ENCODE results near the gene MYO9A.
A peak's percentile ranks its signal among the peaks of the same experiment; 100 is the strongest.

MYO9A gene

DNA sequence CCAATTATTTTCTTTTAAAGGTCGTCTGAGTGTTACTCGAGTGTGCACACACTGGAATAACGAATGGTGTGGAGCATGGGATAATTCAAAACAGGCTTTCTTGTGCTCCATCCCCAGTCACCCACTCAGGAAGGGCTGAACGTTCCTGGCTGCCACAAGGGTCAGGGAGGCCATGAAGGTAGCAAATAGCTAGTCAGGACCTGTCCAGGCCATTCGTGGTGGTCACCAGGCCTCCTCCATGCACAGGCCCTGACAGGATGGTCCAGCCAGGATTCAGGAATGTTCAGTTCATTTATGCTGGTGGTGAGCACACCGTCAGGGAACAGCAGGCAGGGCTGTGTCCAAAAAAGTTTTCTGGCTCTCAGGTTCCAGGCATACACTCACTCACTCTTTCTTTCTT lies 319.3 kb downstream of the MYO9A start:
- no peak overlapping the region for H3K4me3 ChIP-seq (ENCODE audit: low read depth, low read length)
- no peak for DNase-seq (ENCODE audit: low read depth, low spot score)
- TF ChIP-seq, protein P1, sequence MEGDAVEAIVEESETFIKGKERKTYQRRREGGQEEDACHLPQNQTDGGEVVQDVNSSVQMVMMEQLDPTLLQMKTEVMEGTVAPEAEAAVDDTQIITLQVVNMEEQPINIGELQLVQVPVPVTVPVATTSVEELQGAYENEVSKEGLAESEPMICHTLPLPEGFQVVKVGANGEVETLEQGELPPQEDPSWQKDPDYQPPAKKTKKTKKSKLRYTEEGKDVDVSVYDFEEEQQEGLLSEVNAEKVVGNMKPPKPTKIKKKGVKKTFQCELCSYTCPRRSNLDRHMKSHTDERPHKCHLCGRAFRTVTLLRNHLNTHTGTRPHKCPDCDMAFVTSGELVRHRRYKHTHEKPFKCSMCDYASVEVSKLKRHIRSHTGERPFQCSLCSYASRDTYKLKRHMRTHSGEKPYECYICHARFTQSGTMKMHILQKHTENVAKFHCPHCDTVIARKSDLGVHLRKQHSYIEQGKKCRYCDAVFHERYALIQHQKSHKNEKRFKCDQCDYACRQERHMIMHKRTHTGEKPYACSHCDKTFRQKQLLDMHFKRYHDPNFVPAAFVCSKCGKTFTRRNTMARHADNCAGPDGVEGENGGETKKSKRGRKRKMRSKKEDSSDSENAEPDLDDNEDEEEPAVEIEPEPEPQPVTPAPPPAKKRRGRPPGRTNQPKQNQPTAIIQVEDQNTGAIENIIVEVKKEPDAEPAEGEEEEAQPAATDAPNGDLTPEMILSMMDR (IDR thresholded peaks at IDR 0.05; ENCODE audit: low read depth, low read length) = no peak
- in situ Hi-C loops (cut with HindIII; ENCODE audit: low sequenced_read_pairs) = no loop called here

DNA sequence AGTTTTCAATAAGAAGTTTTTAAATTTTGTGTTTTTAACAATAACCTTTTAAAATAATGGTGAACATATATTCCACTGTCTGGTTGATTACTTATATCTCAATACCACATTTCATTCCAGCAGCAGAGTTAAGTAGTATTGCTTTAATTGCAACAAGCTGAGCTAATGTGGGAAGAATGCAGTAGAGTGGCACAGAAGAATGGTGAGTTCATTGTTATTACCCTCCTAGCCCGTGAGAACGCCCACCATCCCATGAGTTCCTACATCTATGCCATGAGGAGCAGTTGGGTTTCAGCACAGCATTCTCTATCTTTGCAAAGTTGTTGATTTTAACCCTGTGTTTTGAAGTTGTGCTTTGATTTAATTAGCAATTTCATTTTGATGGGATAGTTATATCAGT lies 325.4 kb downstream of the MYO9A start:
- TF ChIP-seq, protein P1 (IDR thresholded peaks at IDR 0.05; ENCODE audit: low read depth, low read length) = no peak
- peak; percentile 57 for DNase-seq (ENCODE audit: low read depth, low spot score)
- in situ Hi-C loops (cut with HindIII; ENCODE audit: low sequenced_read_pairs) = no loop called here
- H3K4me3 ChIP-seq (ENCODE audit: low read depth, low read length) = no peak overlapping the region

DNA sequence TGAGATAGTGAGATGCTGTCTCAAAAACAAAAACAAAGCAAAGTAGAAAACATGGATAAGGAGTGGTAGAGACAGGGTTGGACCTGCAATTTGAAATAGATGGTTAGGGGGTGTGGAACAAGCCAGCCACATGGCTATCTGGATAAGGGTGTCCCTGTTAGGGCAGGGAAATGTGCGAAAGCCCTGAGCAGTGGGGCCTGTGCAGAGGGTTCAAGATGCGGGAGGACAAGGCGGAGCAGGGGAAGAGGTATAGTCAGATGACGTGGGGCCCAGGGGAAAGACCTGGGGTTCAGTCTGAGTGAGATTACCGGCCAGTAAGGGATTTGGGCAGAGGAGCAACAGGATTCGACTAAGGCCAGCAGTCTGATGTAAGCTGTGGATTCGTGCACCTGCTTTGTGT lies 326.0 kb downstream of the MYO9A start:
- no peak for DNase-seq (ENCODE audit: low read depth, low spot score)
- H3K4me3 ChIP-seq (ENCODE audit: low read depth, low read length) = no peak overlapping the region
- TF ChIP-seq, protein P1 (IDR thresholded peaks at IDR 0.05; ENCODE audit: low read depth, low read length) = no peak
- in situ Hi-C loops (cut with HindIII; ENCODE audit: low sequenced_read_pairs) = no loop called here

DNA sequence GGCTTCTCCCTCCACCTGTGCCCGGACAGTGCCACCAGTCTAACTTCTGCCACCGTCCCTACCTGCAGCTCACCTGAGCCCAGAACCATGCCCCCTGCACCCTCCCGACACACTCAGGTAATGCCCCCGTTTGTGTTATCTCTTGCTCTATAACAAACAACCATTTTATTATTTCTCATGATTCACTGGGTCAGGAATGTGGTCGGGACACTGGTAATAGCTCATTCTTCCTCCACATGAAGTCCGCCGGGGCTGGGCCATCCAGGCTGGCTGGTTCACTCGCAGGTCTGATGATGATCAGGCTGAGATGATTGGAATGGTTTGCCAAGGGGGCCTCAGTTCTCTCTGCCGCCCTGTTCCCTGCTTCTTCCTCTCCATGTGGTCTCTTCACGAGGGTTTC lies 327.9 kb downstream of the MYO9A start:
- no peak overlapping the region for H3K4me3 ChIP-seq (ENCODE audit: low read depth, low read length)
- in situ Hi-C loops (cut with HindIII; ENCODE audit: low sequenced_read_pairs) = no loop called here
- DNase-seq (ENCODE audit: low read depth, low spot score) = peak; percentile 55
- TF ChIP-seq, protein P1 (IDR thresholded peaks at IDR 0.05; ENCODE audit: low read depth, low read length) = no peak

DNA sequence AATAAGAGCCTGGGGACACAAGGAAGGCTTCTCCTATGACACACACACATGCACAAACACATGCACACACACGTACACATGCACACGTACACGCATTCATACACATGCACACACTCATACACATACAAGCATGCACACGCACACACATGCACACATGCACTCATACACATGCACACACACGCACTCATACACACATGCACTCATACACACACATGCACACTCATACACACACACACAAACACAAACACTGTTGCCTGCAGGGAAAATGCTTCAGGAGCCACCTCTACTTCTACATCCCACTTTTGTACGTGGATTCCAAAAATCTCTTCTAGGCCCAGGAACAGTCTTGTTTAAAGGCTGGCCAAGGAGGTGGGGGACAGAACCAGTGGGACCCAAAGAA lies 328.3 kb downstream of the MYO9A start:
- DNase-seq (ENCODE audit: low read depth, low spot score) = no peak
- no peak overlapping the region for H3K4me3 ChIP-seq (ENCODE audit: low read depth, low read length)
- TF ChIP-seq, protein P1 (IDR thresholded peaks at IDR 0.05; ENCODE audit: low read depth, low read length) = no peak
- in situ Hi-C loops (cut with HindIII; ENCODE audit: low sequenced_read_pairs) = no loop called here

DNA sequence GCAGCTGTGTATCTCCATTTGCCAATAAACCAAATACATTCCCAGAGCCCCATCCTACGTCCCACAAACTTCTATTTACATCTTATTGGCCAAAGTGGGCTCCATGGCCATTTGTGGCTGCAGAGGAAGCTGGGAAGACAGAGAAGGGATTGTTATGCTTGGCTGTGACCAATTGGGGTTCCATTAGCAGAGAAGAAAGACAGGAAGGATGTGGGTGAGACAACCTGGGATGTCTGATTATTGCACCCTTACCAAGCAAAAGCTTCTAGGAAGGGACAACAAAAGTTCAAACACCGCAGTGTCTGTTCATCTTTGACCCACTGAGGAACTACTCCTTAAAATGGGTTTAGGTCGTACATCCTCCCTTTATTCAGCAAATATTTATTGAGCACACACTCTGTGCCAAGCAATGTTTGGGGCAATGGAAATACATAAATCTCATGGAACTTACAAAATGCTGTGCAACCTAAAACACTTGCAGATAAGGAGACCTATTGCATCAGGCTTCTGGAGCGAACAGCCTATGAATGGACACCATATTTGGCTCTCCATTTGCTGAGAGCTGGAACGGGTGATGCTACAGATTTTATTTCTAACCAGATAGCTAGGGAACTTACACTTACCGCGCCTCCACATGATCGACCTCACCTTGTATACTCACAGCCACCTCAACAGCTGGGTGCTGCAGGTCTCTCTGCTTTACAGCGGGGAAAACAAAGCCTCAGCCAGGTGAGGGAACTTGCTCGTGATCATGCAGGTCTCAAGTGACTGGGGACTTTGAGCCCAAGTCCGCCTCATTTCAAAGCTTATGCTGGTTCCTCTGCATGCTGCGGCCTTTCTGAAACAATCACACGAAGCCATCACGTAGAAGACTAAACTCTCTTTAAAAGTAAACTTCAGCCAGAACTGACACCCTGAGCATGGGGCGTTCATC lies 329.0 kb downstream of the MYO9A start:
- TF ChIP-seq, protein P1 (IDR thresholded peaks at IDR 0.05; ENCODE audit: low read depth, low read length) = no peak
- no peak for DNase-seq (ENCODE audit: low read depth, low spot score)
- no peak overlapping the region for H3K4me3 ChIP-seq (ENCODE audit: low read depth, low read length)
- in situ Hi-C loops (cut with HindIII; ENCODE audit: low sequenced_read_pairs) = no loop called here
